Epithelial cell of esophagus (primary cell): Measurements from ENCODE around the gene LTB.
"Not testable (repeated sequence)": the region's sequence is repeated elsewhere in the genome, so short reads cannot be mapped to it uniquely, and the experiment has no call there.

Source experiments
- DNase-seq: peaks from one replicate; pipeline ENCODE4 v3.0.0; 2010; ENCODE audit warnings: low read depth
- H3K4me3 ChIP-seq: 2 replicates; pipeline ENCODE4 v1.5.1; 2011; ENCODE audit warnings: mild to moderate bottlenecking, low read length, control low read depth
- TF ChIP-seq, protein P1 (sequence below): IDR thresholded peaks from 2 replicates; pipeline ENCODE4 v1.5.1; 2011; ENCODE audit warnings: low read depth, mild to moderate bottlenecking, low read length, control low read depth, inconsistent platforms; ENCODE audit not compliant: insufficient read depth; ENCODE audit errors: missing control alignments

The LTB gene

DNA sequence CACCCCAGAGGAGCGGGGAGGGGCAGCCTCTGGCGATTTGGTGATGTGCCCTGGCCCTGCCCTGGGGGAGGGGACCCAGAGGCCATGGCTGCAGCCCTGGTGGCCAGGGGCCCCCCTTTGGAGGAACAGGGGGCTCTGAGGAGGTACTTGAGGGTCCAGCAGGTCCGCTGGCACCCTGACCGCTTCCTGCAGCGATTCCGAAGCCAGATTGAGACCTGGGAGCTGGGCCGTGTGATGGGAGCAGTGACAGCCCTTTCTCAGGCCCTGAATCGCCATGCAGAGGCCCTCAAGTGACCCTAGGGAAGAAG is 24.0 kb downstream of the LTB start:
- H3K4me3 ChIP-seq = no peak overlapping the region
- TF ChIP-seq, protein P1, sequence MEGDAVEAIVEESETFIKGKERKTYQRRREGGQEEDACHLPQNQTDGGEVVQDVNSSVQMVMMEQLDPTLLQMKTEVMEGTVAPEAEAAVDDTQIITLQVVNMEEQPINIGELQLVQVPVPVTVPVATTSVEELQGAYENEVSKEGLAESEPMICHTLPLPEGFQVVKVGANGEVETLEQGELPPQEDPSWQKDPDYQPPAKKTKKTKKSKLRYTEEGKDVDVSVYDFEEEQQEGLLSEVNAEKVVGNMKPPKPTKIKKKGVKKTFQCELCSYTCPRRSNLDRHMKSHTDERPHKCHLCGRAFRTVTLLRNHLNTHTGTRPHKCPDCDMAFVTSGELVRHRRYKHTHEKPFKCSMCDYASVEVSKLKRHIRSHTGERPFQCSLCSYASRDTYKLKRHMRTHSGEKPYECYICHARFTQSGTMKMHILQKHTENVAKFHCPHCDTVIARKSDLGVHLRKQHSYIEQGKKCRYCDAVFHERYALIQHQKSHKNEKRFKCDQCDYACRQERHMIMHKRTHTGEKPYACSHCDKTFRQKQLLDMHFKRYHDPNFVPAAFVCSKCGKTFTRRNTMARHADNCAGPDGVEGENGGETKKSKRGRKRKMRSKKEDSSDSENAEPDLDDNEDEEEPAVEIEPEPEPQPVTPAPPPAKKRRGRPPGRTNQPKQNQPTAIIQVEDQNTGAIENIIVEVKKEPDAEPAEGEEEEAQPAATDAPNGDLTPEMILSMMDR = no peak

DNA sequence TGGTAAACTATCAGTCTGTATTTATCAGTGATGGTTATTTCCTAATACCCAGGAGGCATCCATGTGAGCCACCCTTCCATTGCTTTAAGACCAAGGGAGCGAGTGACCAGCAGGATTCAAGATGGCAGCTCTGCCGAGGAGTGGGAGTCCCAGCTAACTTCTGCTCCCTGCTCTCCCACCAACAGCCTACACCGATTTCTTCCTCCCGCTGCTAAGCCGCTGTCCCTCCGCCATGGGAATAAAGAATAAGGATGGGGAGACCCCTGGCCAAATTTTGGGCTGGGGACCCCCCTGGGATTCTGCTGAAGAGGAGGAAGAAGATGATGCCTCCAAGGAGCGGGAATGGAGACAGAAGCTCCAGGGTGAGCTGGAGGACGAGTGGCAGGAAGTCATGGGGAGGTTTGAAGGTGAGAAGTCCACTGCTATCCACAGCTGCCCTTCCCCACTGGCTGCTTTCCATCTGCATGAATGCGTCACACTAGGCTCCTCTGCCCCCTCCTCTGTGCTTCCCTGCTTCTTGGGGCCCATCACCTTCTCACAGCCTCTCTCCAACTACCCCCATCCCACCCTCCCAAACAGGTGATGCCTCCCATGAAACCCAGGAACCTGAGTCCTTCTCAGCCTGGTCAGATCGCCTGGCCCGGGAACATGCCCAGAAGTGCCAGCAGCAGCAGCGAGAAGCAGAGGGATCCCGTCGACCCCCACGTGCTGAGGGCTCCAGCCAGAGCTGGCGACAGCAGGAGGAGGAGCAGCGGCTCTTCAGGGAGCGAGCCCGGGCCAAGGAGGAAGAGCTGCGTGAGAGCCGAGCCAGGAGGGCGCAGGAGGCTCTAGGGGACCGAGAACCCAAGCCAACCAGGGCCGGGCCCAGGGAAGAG is 24.5 kb downstream of the LTB start:
- DNase-seq = no peak
- H3K4me3 ChIP-seq = no peak overlapping the region
- TF ChIP-seq, protein P1 = no peak

More for the DNA sequence above, 24.0 kb downstream of the LTB start:
- DNase-seq = no peak

DNA sequence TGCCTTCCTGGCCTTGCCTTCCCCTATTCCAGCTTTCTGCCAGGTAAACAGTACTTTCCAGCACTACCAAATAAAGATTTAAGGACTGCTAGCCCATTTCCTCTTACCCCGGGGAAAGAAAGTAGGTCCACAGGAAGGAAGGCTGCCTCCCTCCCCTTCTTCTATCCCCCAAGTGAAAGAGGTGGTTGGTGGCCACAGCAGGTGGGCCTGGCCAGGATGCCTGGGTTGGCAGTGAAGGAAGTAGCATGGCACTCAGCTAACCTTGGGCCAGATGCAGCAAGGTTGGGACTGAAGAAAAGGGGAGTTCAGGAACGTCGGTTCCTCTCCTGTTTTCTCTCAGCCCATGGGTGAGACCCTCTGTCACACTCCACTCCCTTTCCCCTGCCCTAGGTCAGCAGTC is 25.9 kb downstream of the LTB start:
- no peak for DNase-seq
- TF ChIP-seq, protein P1 = no peak
- no peak overlapping the region for H3K4me3 ChIP-seq

DNA sequence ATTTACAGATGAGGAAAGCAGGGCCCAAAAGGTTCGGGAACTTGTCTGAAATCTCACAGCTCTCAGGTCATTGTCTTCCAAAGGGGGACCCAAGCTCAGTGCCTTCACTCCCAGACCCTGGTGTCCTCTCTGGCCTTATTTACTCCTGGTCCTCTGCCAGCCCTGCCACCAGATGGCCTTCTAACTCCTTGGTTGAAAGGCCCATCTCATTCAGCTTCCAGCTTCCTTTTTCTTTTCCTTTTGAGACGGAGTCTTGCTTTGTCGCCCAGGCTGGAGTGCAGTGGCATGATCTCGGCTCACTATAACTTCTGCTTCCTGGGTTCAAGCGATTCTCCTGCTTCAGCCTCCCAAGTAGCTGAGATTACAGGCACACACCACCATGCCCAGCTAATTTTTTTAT is 30.9 kb downstream of the LTB start:
- DNase-seq = peak; percentile 60
- not testable (repeated sequence) for H3K4me3 ChIP-seq
- TF ChIP-seq, protein P1 = peak; percentile 31

DNA sequence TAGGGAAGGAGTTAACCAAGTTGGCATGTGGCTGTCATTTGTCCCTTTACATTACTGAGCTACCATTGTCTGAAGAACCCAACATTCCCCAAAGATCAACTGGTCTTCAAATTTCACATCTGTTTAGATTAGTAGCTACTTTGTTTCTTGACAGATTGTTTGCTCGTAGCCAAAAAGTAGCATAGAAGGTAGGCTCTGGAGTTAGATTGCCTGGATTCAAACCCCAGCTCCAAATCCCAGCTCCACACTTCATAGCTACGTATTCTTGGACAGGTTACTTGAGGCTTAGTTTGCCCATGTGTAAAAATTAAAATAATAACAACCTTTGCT is 33.7 kb downstream of the LTB start:
- DNase-seq = no peak
- H3K4me3 ChIP-seq = peak overlapping the region; percentile 54
- TF ChIP-seq, protein P1 = no peak

DNA sequence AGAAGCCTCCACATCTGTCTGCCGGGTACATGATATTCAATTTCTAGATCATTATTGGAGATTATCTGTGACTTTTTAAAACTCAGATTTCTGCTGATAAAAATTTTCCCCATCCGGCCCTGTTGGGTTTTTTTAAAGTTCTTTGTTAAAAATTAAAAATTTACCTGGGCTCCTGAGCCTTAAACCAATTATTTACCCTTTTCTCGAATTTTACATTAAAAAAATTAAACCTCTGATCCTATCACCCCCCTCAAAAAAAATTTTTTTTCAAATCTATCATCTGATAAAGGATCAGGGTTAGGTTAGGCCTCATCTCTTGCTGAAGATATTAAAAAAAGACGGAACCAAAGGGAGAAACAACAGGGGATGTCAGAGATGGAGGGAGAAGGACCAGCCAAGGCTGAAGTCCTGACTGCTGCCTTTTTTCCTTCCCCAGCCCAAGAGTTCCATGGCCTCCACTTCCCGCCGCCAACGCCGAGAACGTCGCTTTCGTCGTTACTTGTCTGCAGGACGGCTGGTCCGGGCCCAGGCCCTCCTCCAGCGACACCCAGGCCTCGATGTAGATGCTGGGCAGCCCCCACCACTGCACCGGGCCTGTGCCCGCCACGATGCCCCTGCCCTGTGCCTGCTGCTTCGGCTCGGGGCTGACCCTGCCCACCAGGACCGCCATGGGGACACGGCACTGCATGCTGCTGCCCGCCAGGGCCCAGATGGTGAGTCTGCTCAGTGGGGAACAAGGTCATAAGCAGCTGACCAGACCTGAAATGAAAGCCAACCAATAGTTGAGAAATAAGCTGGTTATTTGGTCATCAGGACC is 34.3 kb downstream of the LTB start:
- TF ChIP-seq, protein P1 = no peak

More for the DNA sequence above, 34.3 kb downstream of the LTB start:
- peak overlapping the region; percentile 54 for H3K4me3 ChIP-seq
- no peak for DNase-seq
